PC-3 (cell line): ENCODE results near the gene HPSE2. TPM values are rescaled to one million over a fixed set of nuclear protein-coding genes. Genes with fewer than 3 reads are reported as not detected.

Source experiments
- ATAC-seq: fragments of 200-7000 bp; cut with Tn5 transposase; 2 replicates; pipeline ENCODE4 v1.9.1; 2020; ENCODE audit warnings: mild to moderate bottlenecking, moderate library complexity
- BruUV-seq: library from RNA; stranded (reverse); fragments of 400-500 nt; replicated peaks from 2 replicates; lab custom pipeline; 2021; lab: Mats Ljungman, UMichigan
- CTCF ChIA-PET: fragments of 300-600 bp; sonication (Branson Sonifier 250); formaldehyde crosslinking; loops from one replicate; lab custom pipeline; 2022; ENCODE audit warnings: antibody characterized with exemption; lab: Charles Lee
- POLR2A ChIA-PET: fragments of 300-600 bp; sonication (Branson Sonifier 250); formaldehyde crosslinking; loops from one replicate; lab custom pipeline; 2022; ENCODE audit warnings: antibody characterized with exemption; ENCODE audit not compliant: unreplicated experiment; lab: Charles Lee
- DNase-seq: peaks from one replicate; pipeline ENCODE4 v3.0.0-alpha.2; 2015
- H2AFZ ChIP-seq: fragments of 300-600 bp; sonication (generic); 2 replicates; pipeline ENCODE4 v1.6.0; 2016; ENCODE audit warnings: antibody characterized with exemption, low read length
- H3F3A ChIP-seq: fragments of 300-600 bp; sonication (generic); one replicate; pipeline ENCODE4 v1.6.0; 2017; ENCODE audit warnings: antibody characterized with exemption, low read length, control low read depth, mild to moderate bottlenecking; ENCODE audit not compliant: unreplicated experiment
- H3K27ac ChIP-seq: fragments of 300-600 bp; sonication (generic); 2 replicates; pipeline ENCODE4 v1.5.1; 2016; ENCODE audit warnings: mild to moderate bottlenecking, low read length
- H3K27me3 ChIP-seq: fragments of 300-600 bp; sonication (generic); 2 replicates; pipeline ENCODE4 v1.6.1; 2016; ENCODE audit warnings: low read length, mixed read lengths
- H3K36me3 ChIP-seq: fragments of 300-600 bp; sonication (generic); 2 replicates; pipeline ENCODE4 v1.6.1; 2016; ENCODE audit warnings: low read depth, mixed run types, low read length, mixed read lengths
- H3K4me1 ChIP-seq: fragments of 300-600 bp; sonication (generic); 2 replicates; pipeline ENCODE4 v1.5.1; 2016; ENCODE audit warnings: low read length; ENCODE audit not compliant: insufficient read depth
- H3K4me2 ChIP-seq: fragments of 300-600 bp; sonication (generic); 2 replicates; pipeline ENCODE4 v1.6.0; 2016; ENCODE audit warnings: low read length
- H3K4me3 ChIP-seq: fragments of 300-600 bp; sonication (generic); 2 replicates; pipeline ENCODE4 v1.5.1; 2016; ENCODE audit warnings: mild to moderate bottlenecking, low read length, mixed read lengths
- H3K79me2 ChIP-seq: fragments of 300-600 bp; sonication (generic); 2 replicates; pipeline ENCODE4 v1.6.1; 2017; ENCODE audit warnings: low read length, mixed read lengths
- H3K9ac ChIP-seq: fragments of 300-600 bp; sonication (generic); 2 replicates; pipeline ENCODE4 v1.6.0; 2016; ENCODE audit warnings: mild to moderate bottlenecking, low read length
- H3K9me2 ChIP-seq: fragments of 300-600 bp; sonication (generic); replicated peaks from 2 replicates; pipeline ENCODE4 v1.6.1; 2016; ENCODE audit warnings: mixed run types, low read length, mixed read lengths
- H3K9me3 ChIP-seq: fragments of 300-600 bp; sonication (generic); 2 replicates; pipeline ENCODE4 v1.6.1; 2016; ENCODE audit warnings: low read length, mixed read lengths
- H4K20me1 ChIP-seq: fragments of 300-600 bp; sonication (generic); 2 replicates; pipeline ENCODE4 v1.6.1; 2016; ENCODE audit warnings: low read length, mixed read lengths
- EZH2 ChIP-seq: fragments of 300-600 bp; sonication (generic); IDR thresholded peaks from one replicate; pipeline ENCODE4 v1.6.1; 2017; ENCODE audit warnings: antibody characterized with exemption, mild to moderate bottlenecking, low read length; ENCODE audit not compliant: unreplicated experiment
- EZH2phosphoT487 ChIP-seq: fragments of 300-600 bp; sonication (generic); IDR thresholded peaks from 2 replicates; pipeline ENCODE4 v1.6.1; 2018; ENCODE audit warnings: mild to moderate bottlenecking, antibody characterized with exemption, low read length, borderline replicate concordance
- intact Hi-C: fragments of 100-400 bp; cut with micrococcal nuclease; formaldehyde crosslinking; loops from 2 replicates; pipeline ENCODE4 v1.9.0; 2023
- total RNA-seq: library from RNA; depleted of rRNA; stranded (reverse); fragments of >200 nt; gene quantifications from 2 replicates; pipeline ENCODE4 v1.2.3, GENCODE V29; 2014
- TF ChIP-seq, protein P1 (sequence below): fragments of 300-600 bp; sonication (generic); conservative IDR thresholded peaks from 2 replicates; pipeline ENCODE4 v1.5.1; 2017; ENCODE audit warnings: antibody characterized with exemption, low read depth, mild to moderate bottlenecking, low read length

HPSE2 gene
- total RNA-seq, 1 experiment from 2014 or later = 0.15 TPM

DNA sequence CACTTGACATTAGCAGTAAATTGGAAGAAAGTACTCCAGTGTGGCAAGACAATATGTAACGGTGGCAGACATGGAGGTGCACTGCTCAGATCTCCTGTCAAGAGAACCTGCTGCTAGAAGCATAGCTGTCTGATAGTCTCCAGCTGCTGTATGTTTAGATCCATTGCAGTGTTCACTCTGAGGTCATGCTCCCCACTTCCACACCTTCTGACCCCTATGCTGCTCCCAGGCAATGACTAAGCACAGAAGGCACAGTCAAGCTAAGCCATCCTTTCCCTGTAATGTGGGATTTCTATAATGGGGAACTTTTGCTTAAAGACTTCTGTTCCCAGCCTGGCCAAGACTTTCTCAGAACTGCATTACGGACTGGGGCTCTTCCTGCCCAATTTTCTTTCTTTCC is 315.8 kb downstream of the HPSE2 start:
- no peaks in the 10 kb centered on the region for H4K20me1 ChIP-seq
- no peaks in the 10 kb centered on the region for H3K9me3 ChIP-seq
- H2AFZ ChIP-seq = no peak overlapping the region
- intact Hi-C loops = no loop called here
- CTCF ChIA-PET = no interaction called here
- no peak overlapping the region for H3K4me3 ChIP-seq
- DNase-seq = no peak
- TF ChIP-seq EZH2phosphoT487 = no peak
- no peak for TF ChIP-seq EZH2
- TF ChIP-seq, protein P1, sequence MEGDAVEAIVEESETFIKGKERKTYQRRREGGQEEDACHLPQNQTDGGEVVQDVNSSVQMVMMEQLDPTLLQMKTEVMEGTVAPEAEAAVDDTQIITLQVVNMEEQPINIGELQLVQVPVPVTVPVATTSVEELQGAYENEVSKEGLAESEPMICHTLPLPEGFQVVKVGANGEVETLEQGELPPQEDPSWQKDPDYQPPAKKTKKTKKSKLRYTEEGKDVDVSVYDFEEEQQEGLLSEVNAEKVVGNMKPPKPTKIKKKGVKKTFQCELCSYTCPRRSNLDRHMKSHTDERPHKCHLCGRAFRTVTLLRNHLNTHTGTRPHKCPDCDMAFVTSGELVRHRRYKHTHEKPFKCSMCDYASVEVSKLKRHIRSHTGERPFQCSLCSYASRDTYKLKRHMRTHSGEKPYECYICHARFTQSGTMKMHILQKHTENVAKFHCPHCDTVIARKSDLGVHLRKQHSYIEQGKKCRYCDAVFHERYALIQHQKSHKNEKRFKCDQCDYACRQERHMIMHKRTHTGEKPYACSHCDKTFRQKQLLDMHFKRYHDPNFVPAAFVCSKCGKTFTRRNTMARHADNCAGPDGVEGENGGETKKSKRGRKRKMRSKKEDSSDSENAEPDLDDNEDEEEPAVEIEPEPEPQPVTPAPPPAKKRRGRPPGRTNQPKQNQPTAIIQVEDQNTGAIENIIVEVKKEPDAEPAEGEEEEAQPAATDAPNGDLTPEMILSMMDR = no peak
- POLR2A ChIA-PET = no interaction called here
- H3K27me3 ChIP-seq = no peaks in the 10 kb centered on the region
- no peak for ATAC-seq
- no peaks in the 10 kb centered on the region for H3K4me1 ChIP-seq
- BruUV-seq = no TSS peak
- H3K9me2 ChIP-seq = no peaks in the 10 kb centered on the region
- H3K9ac ChIP-seq = no peak overlapping the region
- no peaks in the 10 kb centered on the region for H3K36me3 ChIP-seq
- no peaks in the 10 kb centered on the region for H3K79me2 ChIP-seq
- H3K27ac ChIP-seq = no peak overlapping the region
- no peak overlapping the region for H3K4me2 ChIP-seq
- no peaks in the 10 kb centered on the region for H3F3A ChIP-seq

DNA sequence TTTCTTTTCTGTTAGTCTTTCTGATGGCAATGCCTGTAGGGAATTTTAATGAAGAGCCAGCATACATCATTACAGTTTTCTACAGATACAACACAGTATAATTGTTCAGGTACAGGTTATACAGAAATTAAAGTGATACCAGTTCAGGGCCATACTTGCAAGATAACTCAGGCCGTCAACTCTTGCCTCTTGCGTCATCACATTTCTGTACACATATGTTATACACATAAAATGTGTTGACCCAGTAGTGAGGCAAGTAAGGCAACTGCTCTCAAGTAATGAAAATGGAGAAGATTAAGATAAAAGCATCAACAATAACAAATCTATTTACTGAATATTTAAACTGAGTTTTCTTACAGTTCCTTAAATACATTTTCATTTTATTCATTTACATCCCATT is 317.8 kb downstream of the HPSE2 start:
- no peak overlapping the region for H3K27ac ChIP-seq
- TF ChIP-seq EZH2phosphoT487 = no peak
- TF ChIP-seq, protein P1 = no peak
- no peak for TF ChIP-seq EZH2
- H3K4me2 ChIP-seq = no peak overlapping the region
- no peaks in the 10 kb centered on the region for H3K36me3 ChIP-seq
- no peaks in the 10 kb centered on the region for H3K9me3 ChIP-seq
- intact Hi-C loops = no loop called here
- no peaks in the 10 kb centered on the region for H3K79me2 ChIP-seq
- CTCF ChIA-PET = no interaction called here
- no TSS peak for BruUV-seq
- no peaks in the 10 kb centered on the region for H3K9me2 ChIP-seq
- no peak for ATAC-seq
- H3K9ac ChIP-seq = no peak overlapping the region
- H3K27me3 ChIP-seq = 0 out of 2 replicates have a peak, but pooled peaks cover 7% of the 10 kb centered on the region
- H3F3A ChIP-seq = no peaks in the 10 kb centered on the region
- no peak for DNase-seq
- no peak overlapping the region for H2AFZ ChIP-seq
- H4K20me1 ChIP-seq = no peaks in the 10 kb centered on the region
- POLR2A ChIA-PET = no interaction called here
- no peak overlapping the region for H3K4me3 ChIP-seq
- H3K4me1 ChIP-seq = no peaks in the 10 kb centered on the region

DNA sequence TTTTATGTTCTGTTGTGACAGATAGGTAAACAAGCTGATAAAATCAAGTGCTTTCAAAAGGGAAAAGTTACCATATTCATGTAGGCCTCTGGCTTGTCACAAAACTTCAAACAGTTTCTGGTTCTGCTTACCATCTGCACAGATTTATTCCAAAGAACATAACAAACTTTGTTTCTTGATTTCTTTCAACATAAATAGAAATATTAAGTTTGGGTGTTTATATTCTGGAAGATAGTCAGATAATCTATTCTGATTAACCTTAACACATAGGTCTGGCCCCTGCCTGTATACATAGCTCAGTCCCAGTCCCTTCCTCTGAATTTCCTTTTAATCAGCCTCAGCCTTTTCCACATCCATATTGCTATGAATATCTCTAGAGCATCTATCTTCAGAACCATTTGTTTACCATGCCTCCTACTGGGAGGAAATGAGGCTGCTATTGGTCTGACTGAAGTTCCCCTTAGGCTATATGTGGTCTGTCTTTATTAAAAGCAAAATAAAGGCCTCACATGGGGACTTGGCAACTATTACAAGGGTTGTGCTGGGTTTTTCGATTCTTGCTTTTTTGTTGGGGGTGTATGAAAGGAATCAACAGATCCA is 319.0 kb downstream of the HPSE2 start:
- H3K9ac ChIP-seq = no peak overlapping the region
- H3K4me3 ChIP-seq = no peak overlapping the region
- ChIA-PET POLR2A (no interaction called here), CTCF (no interaction called here)
- no TSS peak for BruUV-seq
- no peaks in the 10 kb centered on the region for H3K9me2 ChIP-seq
- no peak overlapping the region for H3K4me2 ChIP-seq
- H3K36me3 ChIP-seq = no peaks in the 10 kb centered on the region
- H4K20me1 ChIP-seq = no peaks in the 10 kb centered on the region
- 0 out of 2 replicates have a peak, but pooled peaks cover 7% of the 10 kb centered on the region for H3K27me3 ChIP-seq
- no peak overlapping the region for H2AFZ ChIP-seq
- DNase-seq = no peak
- no peaks in the 10 kb centered on the region for H3F3A ChIP-seq
- H3K79me2 ChIP-seq = no peaks in the 10 kb centered on the region
- no peaks in the 10 kb centered on the region for H3K9me3 ChIP-seq
- no peak for ATAC-seq
- H3K4me1 ChIP-seq = no peaks in the 10 kb centered on the region
- intact Hi-C loops = no loop called here
- TF ChIP-seq, protein P1 = no peak
- TF ChIP-seq EZH2phosphoT487 = no peak
- no peak for TF ChIP-seq EZH2
- H3K27ac ChIP-seq = no peak overlapping the region
